ENCODE results near the gene MLLT3. TPM values are rescaled to one million over a fixed set of nuclear protein-coding genes. Genes with fewer than 3 reads are reported as not detected.

The MLLT3 gene
- total and polyA plus RNA-seq, 4 donors: 22.0 to 42.3 (median 31.1) TPM

DNA sequence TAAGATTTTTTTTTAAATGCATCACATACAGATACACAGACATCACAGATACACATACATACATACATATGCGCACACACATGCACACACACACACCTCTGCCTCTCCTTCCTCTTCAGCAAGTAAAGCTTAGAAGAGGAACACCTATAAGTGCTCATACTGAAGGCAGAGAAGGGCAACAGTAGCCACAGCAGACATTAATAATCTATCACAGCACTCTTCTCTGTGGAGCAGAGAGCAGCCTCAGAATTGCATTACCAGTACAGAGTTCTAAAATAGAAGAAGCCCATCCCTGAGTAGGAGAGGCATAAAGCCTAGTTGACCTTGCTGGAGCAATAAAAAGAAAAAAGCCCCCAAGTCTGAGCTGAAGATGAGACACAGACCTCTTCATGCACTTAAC lies 110.6 kb downstream of the MLLT3 start:
- WGBS (ENCODE audit: insufficient coverage): no CpG with 5 or more reads among the region's 1 CpG
- Histone ChIP-seq H3K27ac (ENCODE audit: low read depth, low read length) (no peak overlapping the region), H3K9me3 (ENCODE audit: control insufficient read depth, insufficient read depth, low read length) (no peaks in the 10 kb centered on the region), H3K4me3 (ENCODE audit: low read depth, low read length) (no peak overlapping the region), H3K4me1 (ENCODE audit: control insufficient read depth, insufficient read depth, low read length) (no peaks in the 10 kb centered on the region), H3K27me3 (ENCODE audit: control insufficient read depth, insufficient read depth, low read length) (no peaks in the 10 kb centered on the region), H3K36me3 (ENCODE audit: control insufficient read depth, insufficient read depth, low read length) (no peaks in the 10 kb centered on the region)
- no peak for DNase-seq (ENCODE audit: low read depth in 4 of 6, low spot score in 6 of 6)

DNA sequence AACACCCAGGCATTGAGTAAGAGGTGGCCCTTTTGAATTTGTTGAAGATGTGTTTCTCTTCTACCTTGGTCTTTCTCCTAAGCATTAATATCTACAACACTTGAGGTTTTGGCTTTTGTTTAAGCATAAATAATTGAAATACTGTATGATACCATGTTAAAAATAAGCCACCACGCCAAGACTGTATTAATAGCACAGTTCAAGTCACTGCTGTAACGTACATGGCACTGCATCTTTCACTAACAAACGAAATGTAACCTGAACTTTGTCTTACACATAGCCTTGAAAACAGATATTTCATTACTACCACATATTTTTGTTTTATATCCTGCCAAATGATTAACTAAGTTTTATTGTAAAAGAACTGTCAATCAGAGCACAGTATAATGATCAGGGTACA lies 112.8 kb downstream of the MLLT3 start:
- WGBS (ENCODE audit: insufficient coverage): 96% methylated on average over 3 of the region's 3 CpGs

DNA sequence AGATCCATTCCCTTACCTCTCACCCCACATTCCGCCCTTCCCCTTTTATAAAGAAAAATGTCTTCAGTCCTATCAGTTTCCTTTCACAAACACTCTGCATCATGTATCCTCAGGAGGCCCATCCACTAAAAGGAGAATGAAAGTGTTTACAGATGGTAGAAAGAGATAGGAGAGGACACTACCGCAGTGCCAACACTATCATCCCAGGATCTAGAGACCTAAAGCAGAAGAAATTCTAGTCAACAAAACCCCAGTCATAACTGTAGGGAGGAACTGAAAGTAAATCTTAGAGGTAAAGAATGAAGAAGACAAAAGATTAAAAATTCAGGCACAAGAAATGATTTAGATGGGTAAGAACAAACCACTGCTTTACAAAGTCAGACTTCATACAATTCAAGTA lies 114.1 kb downstream of the MLLT3 start:
- Histone ChIP-seq H3K36me3 (ENCODE audit: control insufficient read depth, insufficient read depth, low read length) (no peaks in the 10 kb centered on the region), H3K27ac (ENCODE audit: low read depth, low read length) (no peak overlapping the region), H3K4me3 (ENCODE audit: low read depth, low read length) (no peak overlapping the region), H3K9me3 (ENCODE audit: control insufficient read depth, insufficient read depth, low read length) (no peaks in the 10 kb centered on the region), H3K27me3 (ENCODE audit: control insufficient read depth, insufficient read depth, low read length) (no peaks in the 10 kb centered on the region), H3K4me1 (ENCODE audit: control insufficient read depth, insufficient read depth, low read length) (no peaks in the 10 kb centered on the region)
- DNase-seq (ENCODE audit: low read depth in 4 of 6, low spot score in 6 of 6): no peak
- no CpG with 5 or more reads among the region's 2 CpGs for WGBS (ENCODE audit: insufficient coverage)

More for the DNA sequence above, 112.8 kb downstream of the MLLT3 start:
- no peak for DNase-seq (ENCODE audit: low read depth in 4 of 6, low spot score in 6 of 6)
- Histone ChIP-seq H3K36me3 (ENCODE audit: control insufficient read depth, insufficient read depth, low read length) (no peaks in the 10 kb centered on the region), H3K9me3 (ENCODE audit: control insufficient read depth, insufficient read depth, low read length) (no peaks in the 10 kb centered on the region), H3K27ac (ENCODE audit: low read depth, low read length) (no peak overlapping the region), H3K4me1 (ENCODE audit: control insufficient read depth, insufficient read depth, low read length) (no peaks in the 10 kb centered on the region), H3K27me3 (ENCODE audit: control insufficient read depth, insufficient read depth, low read length) (no peaks in the 10 kb centered on the region), H3K4me3 (ENCODE audit: low read depth, low read length) (no peak overlapping the region)

DNA sequence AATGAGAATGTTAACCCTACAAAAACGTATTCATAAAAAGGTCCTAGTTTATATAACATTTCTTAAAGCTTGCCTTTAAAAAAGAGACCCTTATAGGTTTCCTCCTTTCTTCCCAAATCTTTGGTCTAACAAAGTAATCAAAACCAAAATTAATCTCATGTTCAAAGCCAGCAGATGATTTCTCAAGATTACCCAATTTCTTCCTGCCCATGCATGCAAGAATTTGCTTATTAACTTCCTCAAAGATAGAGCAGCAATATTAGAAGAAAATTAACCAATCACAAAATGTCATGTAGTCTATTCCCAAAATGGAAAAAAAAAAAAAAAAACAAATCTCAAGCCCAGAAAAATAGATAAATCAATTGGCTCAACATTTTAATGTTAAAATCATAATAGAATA lies 114.9 kb downstream of the MLLT3 start:
- no peaks in the 10 kb centered on the region for H3K36me3 ChIP-seq (ENCODE audit: control insufficient read depth, insufficient read depth, low read length)
- no peaks in the 10 kb centered on the region for H3K27me3 ChIP-seq (ENCODE audit: control insufficient read depth, insufficient read depth, low read length)
- no peak overlapping the region for H3K4me3 ChIP-seq (ENCODE audit: low read depth, low read length)
- H3K27ac ChIP-seq (ENCODE audit: low read depth, low read length): no peak overlapping the region
- no peaks in the 10 kb centered on the region for H3K4me1 ChIP-seq (ENCODE audit: control insufficient read depth, insufficient read depth, low read length)
- no peak for DNase-seq (ENCODE audit: low read depth in 4 of 6, low spot score in 6 of 6)
- 0% methylated on average over 1 of the region's 1 CpG for WGBS (ENCODE audit: insufficient coverage)
- no peaks in the 10 kb centered on the region for H3K9me3 ChIP-seq (ENCODE audit: control insufficient read depth, insufficient read depth, low read length)

DNA sequence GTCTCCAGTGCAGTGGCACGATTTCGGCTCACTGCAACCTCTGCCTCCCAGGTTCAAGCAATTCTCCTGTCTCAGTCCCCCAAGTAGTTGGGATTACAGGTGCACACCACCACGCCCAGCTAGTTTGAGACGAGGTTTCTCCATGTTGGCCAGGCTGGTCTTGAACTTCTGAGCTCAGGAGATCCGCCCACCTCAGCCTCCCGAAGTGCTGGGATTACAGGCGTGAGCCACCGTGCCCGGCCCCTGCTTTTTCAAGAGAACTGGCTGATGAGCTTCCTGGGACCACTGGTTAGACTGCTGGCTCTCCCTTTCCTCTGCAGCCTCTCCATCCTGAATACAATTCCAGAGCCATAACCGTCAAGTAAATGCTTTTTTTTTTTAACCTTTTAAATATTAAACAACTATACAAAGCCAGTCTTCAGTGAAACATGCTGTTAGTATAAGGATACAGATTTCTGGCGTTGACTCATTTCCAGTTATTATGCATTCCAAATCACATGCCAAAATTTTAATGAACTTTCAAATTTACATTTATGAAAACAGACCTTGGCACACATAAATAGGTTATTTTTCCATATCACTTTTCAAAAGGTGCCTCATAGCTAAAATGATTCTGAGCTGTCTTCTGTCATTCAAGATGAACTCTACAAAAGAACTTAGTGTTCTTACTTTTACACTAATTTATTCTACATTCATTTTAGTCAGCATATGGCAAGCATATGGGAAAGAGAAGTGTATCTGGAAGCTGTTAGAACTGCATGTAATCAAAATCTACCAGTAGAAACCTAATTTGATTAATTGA lies 116.0 kb downstream of the MLLT3 start:
- Histone ChIP-seq H3K9me3 (ENCODE audit: control insufficient read depth, insufficient read depth, low read length) (no peaks in the 10 kb centered on the region), H3K27ac (ENCODE audit: low read depth, low read length) (no peak overlapping the region), H3K4me1 (ENCODE audit: control insufficient read depth, insufficient read depth, low read length) (no peaks in the 10 kb centered on the region), H3K4me3 (ENCODE audit: low read depth, low read length) (no peak overlapping the region), H3K27me3 (ENCODE audit: control insufficient read depth, insufficient read depth, low read length) (no peaks in the 10 kb centered on the region), H3K36me3 (ENCODE audit: control insufficient read depth, insufficient read depth, low read length) (no peaks in the 10 kb centered on the region)
- DNase-seq (ENCODE audit: low read depth in 4 of 6, low spot score in 6 of 6): peak in 2 of 6 donors; percentile 35 to 86
- 87% methylated on average over 9 of the region's 11 CpGs for WGBS (ENCODE audit: insufficient coverage)

DNA sequence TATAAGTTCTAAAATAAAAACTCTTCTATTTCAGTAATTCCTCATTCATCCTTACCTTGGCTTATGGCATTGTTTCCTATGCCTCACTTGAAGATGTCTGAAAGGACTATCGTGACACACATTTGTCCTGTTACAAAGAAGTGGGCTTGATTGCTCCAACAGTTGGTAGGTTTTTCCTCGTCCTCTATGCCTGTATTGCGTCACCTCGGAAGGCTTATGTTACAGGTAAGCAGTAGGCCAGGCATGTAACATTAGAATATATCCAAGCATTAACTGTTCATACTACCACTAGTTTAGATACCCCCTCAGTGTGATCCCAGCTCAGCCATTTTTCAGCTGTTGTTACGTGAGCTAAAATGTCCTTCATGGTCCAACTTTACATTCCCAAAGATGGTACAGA lies 116.7 kb downstream of the MLLT3 start:
- Histone ChIP-seq H3K4me3 (ENCODE audit: low read depth, low read length) (no peak overlapping the region), H3K36me3 (ENCODE audit: control insufficient read depth, insufficient read depth, low read length) (no peaks in the 10 kb centered on the region), H3K9me3 (ENCODE audit: control insufficient read depth, insufficient read depth, low read length) (no peaks in the 10 kb centered on the region), H3K27me3 (ENCODE audit: control insufficient read depth, insufficient read depth, low read length) (no peaks in the 10 kb centered on the region), H3K4me1 (ENCODE audit: control insufficient read depth, insufficient read depth, low read length) (no peaks in the 10 kb centered on the region), H3K27ac (ENCODE audit: low read depth, low read length) (no peak overlapping the region)
- no CpG with 5 or more reads among the region's 5 CpGs for WGBS (ENCODE audit: insufficient coverage)
- no peak for DNase-seq (ENCODE audit: low read depth in 4 of 6, low spot score in 6 of 6)

DNA sequence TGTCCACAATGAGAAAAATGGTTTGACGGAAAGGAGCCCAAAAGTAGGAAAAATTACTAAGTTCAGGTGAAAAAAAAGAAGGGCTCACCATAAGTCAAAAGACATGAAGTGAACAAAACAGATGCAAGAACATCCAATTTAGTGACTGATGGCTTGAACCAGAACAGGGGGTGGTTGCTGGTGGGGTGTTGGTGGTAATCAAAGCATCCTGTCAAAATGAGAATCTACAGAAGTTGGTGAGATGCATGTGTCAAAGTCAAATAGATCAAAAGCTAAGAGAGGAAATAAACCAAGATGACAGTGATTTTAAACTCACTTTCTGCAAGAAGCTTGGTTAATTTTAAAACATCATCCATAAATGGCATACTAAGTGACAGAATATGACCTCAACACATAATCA lies 117.4 kb downstream of the MLLT3 start:
- DNase-seq (ENCODE audit: low read depth in 4 of 6, low spot score in 6 of 6): no peak
- no peak overlapping the region for H3K4me3 ChIP-seq (ENCODE audit: low read depth, low read length)
- WGBS (ENCODE audit: insufficient coverage): 100% methylated on average over 1 of the region's 1 CpG
- H3K4me1 ChIP-seq (ENCODE audit: control insufficient read depth, insufficient read depth, low read length): no peaks in the 10 kb centered on the region
- no peaks in the 10 kb centered on the region for H3K9me3 ChIP-seq (ENCODE audit: control insufficient read depth, insufficient read depth, low read length)
- H3K36me3 ChIP-seq (ENCODE audit: control insufficient read depth, insufficient read depth, low read length): no peaks in the 10 kb centered on the region
- H3K27me3 ChIP-seq (ENCODE audit: control insufficient read depth, insufficient read depth, low read length): no peaks in the 10 kb centered on the region
- no peak overlapping the region for H3K27ac ChIP-seq (ENCODE audit: low read depth, low read length)

DNA sequence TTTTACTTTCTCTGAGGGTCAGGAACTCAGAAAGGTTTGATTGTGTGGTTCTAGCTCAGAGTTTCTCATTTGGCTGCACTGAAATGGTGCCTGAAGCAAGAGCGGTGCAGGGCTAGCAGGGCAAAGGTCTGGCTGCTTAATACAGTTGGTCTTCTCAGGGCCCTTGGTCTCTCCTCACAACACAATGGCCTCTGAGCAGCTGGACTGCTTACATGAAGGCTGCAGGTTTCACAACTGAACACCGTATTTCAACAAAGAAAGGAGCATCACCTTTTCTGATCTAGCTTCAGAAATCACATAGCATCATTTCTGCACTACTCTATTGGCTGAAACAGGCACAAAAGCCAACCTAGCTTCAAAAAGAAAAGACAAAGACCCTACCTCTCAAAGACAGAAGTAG lies 122.2 kb downstream of the MLLT3 start:
- Histone ChIP-seq H3K4me3 (ENCODE audit: low read depth, low read length) (no peak overlapping the region), H3K27ac (ENCODE audit: low read depth, low read length) (no peak overlapping the region), H3K4me1 (ENCODE audit: control insufficient read depth, insufficient read depth, low read length) (no peaks in the 10 kb centered on the region), H3K27me3 (ENCODE audit: control insufficient read depth, insufficient read depth, low read length) (no peaks in the 10 kb centered on the region), H3K36me3 (ENCODE audit: control insufficient read depth, insufficient read depth, low read length) (no peaks in the 10 kb centered on the region), H3K9me3 (ENCODE audit: control insufficient read depth, insufficient read depth, low read length) (no peaks in the 10 kb centered on the region)
- 82% methylated on average over 2 of the region's 2 CpGs for WGBS (ENCODE audit: insufficient coverage)
- no peak for DNase-seq (ENCODE audit: low read depth in 4 of 6, low spot score in 6 of 6)

DNA sequence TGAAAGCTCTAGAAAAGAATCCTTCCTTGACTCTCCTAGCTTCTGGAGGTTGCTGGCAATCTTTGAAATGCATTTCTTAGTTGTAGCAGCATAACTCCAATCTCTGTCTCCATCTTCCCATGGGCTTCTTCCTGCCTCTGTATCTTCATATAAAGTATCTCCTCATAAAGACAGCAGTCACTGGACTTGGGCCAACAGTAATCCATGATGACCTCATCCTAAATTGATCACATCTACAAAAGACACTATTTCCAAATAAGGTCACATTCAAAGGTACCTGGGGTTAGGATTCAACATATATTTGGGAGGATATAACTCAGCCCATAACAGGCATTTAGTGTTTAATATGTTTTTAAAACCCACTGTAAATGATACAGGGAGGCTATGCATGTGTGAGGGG lies 123.3 kb downstream of the MLLT3 start:
- H3K4me1 ChIP-seq (ENCODE audit: control insufficient read depth, insufficient read depth, low read length): no peaks in the 10 kb centered on the region
- H3K9me3 ChIP-seq (ENCODE audit: control insufficient read depth, insufficient read depth, low read length): no peaks in the 10 kb centered on the region
- H3K4me3 ChIP-seq (ENCODE audit: low read depth, low read length): no peak overlapping the region
- H3K27ac ChIP-seq (ENCODE audit: low read depth, low read length): no peak overlapping the region
- no peaks in the 10 kb centered on the region for H3K36me3 ChIP-seq (ENCODE audit: control insufficient read depth, insufficient read depth, low read length)
- no peaks in the 10 kb centered on the region for H3K27me3 ChIP-seq (ENCODE audit: control insufficient read depth, insufficient read depth, low read length)
- DNase-seq (ENCODE audit: low read depth in 4 of 6, low spot score in 6 of 6): no peak

DNA sequence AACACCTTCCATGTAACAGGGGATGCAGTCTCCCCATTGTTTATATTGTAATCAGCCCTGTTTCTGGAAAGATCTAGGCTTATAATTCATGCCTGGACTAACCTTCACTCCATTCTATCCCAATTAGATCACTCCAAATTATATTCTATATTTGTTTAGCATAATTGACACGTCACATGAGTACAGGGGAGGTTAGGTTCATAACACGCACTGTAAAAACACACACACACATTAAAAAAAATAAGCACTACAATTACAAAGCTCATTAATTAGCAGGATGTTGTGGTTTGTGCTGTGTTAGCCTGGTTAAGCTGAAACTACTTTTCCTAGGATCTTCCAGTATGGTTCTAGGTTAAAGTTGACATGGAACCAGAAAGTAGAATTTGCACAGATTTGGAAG lies 126.0 kb downstream of the MLLT3 start:
- Histone ChIP-seq H3K9me3 (ENCODE audit: control insufficient read depth, insufficient read depth, low read length) (no peaks in the 10 kb centered on the region), H3K27ac (ENCODE audit: low read depth, low read length) (no peak overlapping the region), H3K4me3 (ENCODE audit: low read depth, low read length) (no peak overlapping the region), H3K36me3 (ENCODE audit: control insufficient read depth, insufficient read depth, low read length) (no peaks in the 10 kb centered on the region), H3K4me1 (ENCODE audit: control insufficient read depth, insufficient read depth, low read length) (no peaks in the 10 kb centered on the region), H3K27me3 (ENCODE audit: control insufficient read depth, insufficient read depth, low read length) (no peaks in the 10 kb centered on the region)
- DNase-seq (ENCODE audit: low read depth in 4 of 6, low spot score in 6 of 6): no peak
- WGBS (ENCODE audit: insufficient coverage): no CpG with 5 or more reads among the region's 2 CpGs

All from spinal cord (tissue), 10 donors.